NCI-H526 treated with DMSO at 0.1 percent for 48 hours (cell line): ENCODE data around the gene PEDS1.
"Not testable (repeated sequence)": the region's sequence is repeated elsewhere in the genome, so short reads cannot be mapped to it uniquely, and the experiment has no call there.

Source experiments
- DNase-seq: peaks from one replicate; lab custom pipeline; 2025; lab: John Stamatoyannopoulos, UW

PEDS1 gene

GRCh38 chr20:50112512-50113419 is 40.8 kb downstream of the PEDS1 start, which contains the start of gene UBE2V1:
Gene UBE2V1, minus strand, starts transcription at chr20:50113150. Its CDS starts 22 bp downstream, at chr20:50113128.
- peak; percentile 65 for DNase-seq

GRCh38 chr20:50111829-50112495 is 41.6 kb downstream of the PEDS1 start:
- no peak for DNase-seq

GRCh38 chr20:50111120-50111828 is 42.2 kb downstream of the PEDS1 start:
- no peak for DNase-seq

- DNase-seq: no peak
Observed at GRCh38 chr20:50110141-50111047, 43.1 kb downstream of the PEDS1 start.

GRCh38 chr20:50108556-50109235 is 44.8 kb downstream of the PEDS1 start:
- no peak for DNase-seq

GRCh38 chr20:50107796-50108331 is 45.7 kb downstream of the PEDS1 start:
- DNase-seq: no peak

- DNase-seq: no peak
Observed at GRCh38 chr20:50107086-50107660, 46.4 kb downstream of the PEDS1 start.

GRCh38 chr20:50106669-50107068 is 46.9 kb downstream of the PEDS1 start:
- not testable (repeated sequence) for DNase-seq
